HG03175 (cell line): ENCODE results near the gene DDX10.
A peak's percentile ranks its signal among the peaks of the same experiment; 100 is the strongest.
"Not testable (repeated sequence)": the region's sequence is repeated elsewhere in the genome, so short reads cannot be mapped to it uniquely, and the experiment has no call there.

Source experiments
- ATAC-seq: cut with Tn5 transposase; IDR thresholded peaks from one replicate; pipeline ENCODE4 v1.9.1; 2021; ENCODE audit warnings: mild to moderate bottlenecking, moderate library complexity; ENCODE audit not compliant: unreplicated experiment

Gene DDX10

GRCh38 chr11:108813086-108813485 is 148.2 kb downstream of the DDX10 start:
- no peak for ATAC-seq

GRCh38 chr11:108817976-108818375 is 153.1 kb downstream of the DDX10 start:
- ATAC-seq, result no peak

- no peak for ATAC-seq
Measured at GRCh38 chr11:108818971-108819370, 154.1 kb downstream of the DDX10 start.

GRCh38 chr11:108819957-108820356 is 155.1 kb downstream of the DDX10 start:
- no peak for ATAC-seq

GRCh38 chr11:108823960-108824359 is 159.1 kb downstream of the DDX10 start:
- not testable (repeated sequence) for ATAC-seq

- ATAC-seq, result no peak
Measured at GRCh38 chr11:108824545-108824944, 159.7 kb downstream of the DDX10 start.

- no peak for ATAC-seq
Measured at GRCh38 chr11:108825381-108825780, 160.5 kb downstream of the DDX10 start.

- ATAC-seq, result no peak
Measured at GRCh38 chr11:108826136-108826535, 161.3 kb downstream of the DDX10 start.

- no peak for ATAC-seq
Measured at GRCh38 chr11:108835624-108836023, 170.8 kb downstream of the DDX10 start.

- no peak for ATAC-seq
Measured at GRCh38 chr11:108836541-108836940, 171.7 kb downstream of the DDX10 start.

- ATAC-seq, result no peak
Measured at GRCh38 chr11:108838102-108838791, 173.4 kb downstream of the DDX10 start.

GRCh38 chr11:108838792-108839105 is 173.9 kb downstream of the DDX10 start:
- no peak for ATAC-seq

GRCh38 chr11:108846009-108846408 is 181.1 kb downstream of the DDX10 start:
- no peak for ATAC-seq

GRCh38 chr11:108847298-108847990 is 182.6 kb downstream of the DDX10 start:
- no peak for ATAC-seq

- ATAC-seq, result no peak
Measured at GRCh38 chr11:108851781-108852180, 186.9 kb downstream of the DDX10 start.

GRCh38 chr11:108852701-108853100 is 187.8 kb downstream of the DDX10 start:
- ATAC-seq, result no peak

GRCh38 chr11:108853151-108853550 is 188.3 kb downstream of the DDX10 start:
- no peak for ATAC-seq

GRCh38 chr11:108853864-108854263 is 189.0 kb downstream of the DDX10 start:
- ATAC-seq, result peak; percentile 54

GRCh38 chr11:108854346-108854745 is 189.5 kb downstream of the DDX10 start:
- ATAC-seq, result peak; percentile 97

- ATAC-seq, result no peak
Measured at GRCh38 chr11:108857382-108857781, 192.5 kb downstream of the DDX10 start.

GRCh38 chr11:108858622-108859021 is 193.8 kb downstream of the DDX10 start:
- ATAC-seq, result no peak

- ATAC-seq, result no peak
Measured at GRCh38 chr11:108859510-108859909, 194.6 kb downstream of the DDX10 start.

- no peak for ATAC-seq
Measured at GRCh38 chr11:108863528-108863927, 198.7 kb downstream of the DDX10 start.
